Neutrophil (primary cell): Measurements from ENCODE around the gene CALN1.

ENCODE experiments used
- H3K27ac ChIP-seq: fragments of 200-600 bp; sonication (generic); 2 replicates; pipeline ENCODE4 v1.5.1; 2016; ENCODE audit warnings: mild to moderate bottlenecking, moderate library complexity
- H3K27me3 ChIP-seq: fragments of 200-600 bp; sonication (generic); 2 replicates; pipeline ENCODE4 v1.6.0; 2016; ENCODE audit warnings: mild to moderate bottlenecking
- H3K36me3 ChIP-seq: fragments of 200-600 bp; sonication (generic); 2 replicates; pipeline ENCODE4 v1.5.1; 2017
- H3K4me1 ChIP-seq, 2 experiments: fragments of 200-600 bp in 1 of 2; sonication (generic) in 1 of 2; 1 replicate in 1 of 2; 2 replicates in 1 of 2; pipeline versions ENCODE4 v1.5.1 to v1.6.1; 2013 to 2016; ENCODE audit warnings: low read depth in 1 of 2, low read length in 1 of 2, mild to moderate bottlenecking in 1 of 2, moderate library complexity in 1 of 2; ENCODE audit not compliant: control insufficient read depth in 1 of 2, insufficient read depth in 1 of 2
- H3K4me3 ChIP-seq, 2 experiments: fragments of 200-600 bp in 1 of 2; sonication (generic) in 1 of 2; 1 replicate in 1 of 2; 2 replicates in 1 of 2; pipeline ENCODE4 v1.5.1; 2013 to 2016; ENCODE audit warnings: low read depth in 1 of 2, low read length in 1 of 2, mild to moderate bottlenecking in 1 of 2, moderate library complexity in 1 of 2
- H3K9me3 ChIP-seq: fragments of 200-600 bp; sonication (generic); 2 replicates; pipeline ENCODE4 v1.5.1; 2016
- TF ChIP-seq, protein P1 (sequence below): fragments of 200-600 bp; sonication (generic); IDR thresholded peaks from 2 replicates; pipeline ENCODE4 v1.5.1; 2016; ENCODE audit warnings: antibody characterized with exemption

Gene CALN1

DNA sequence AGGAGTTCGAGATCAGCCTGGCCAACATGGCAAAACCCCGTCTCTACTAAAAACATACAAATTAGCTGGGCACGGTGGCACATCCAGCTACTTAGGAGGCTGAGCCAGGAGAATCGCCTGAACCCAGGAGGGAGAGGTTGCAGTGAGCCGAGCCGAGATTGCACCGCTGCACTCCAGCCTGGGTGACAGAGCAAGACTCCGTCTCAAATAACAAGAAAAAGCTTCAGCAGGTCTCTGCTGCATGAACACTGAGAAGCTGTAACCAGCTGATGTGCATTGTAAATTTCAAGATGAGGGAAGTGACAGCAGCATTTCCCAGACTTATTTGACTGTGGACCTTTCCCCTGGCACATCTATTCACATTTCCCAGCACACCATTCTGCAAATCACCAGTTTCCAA, 222.0 kb downstream of the CALN1 start:
- Histone ChIP-seq H3K27ac (no peak overlapping the region), H3K36me3 (no peaks in the 10 kb centered on the region), H3K4me1 (no peaks in the 10 kb centered on the region), H3K27me3 (no peaks in the 10 kb centered on the region), H3K9me3 (no peaks in the 10 kb centered on the region), H3K4me3 (no peak overlapping the region)
- TF ChIP-seq, protein P1, sequence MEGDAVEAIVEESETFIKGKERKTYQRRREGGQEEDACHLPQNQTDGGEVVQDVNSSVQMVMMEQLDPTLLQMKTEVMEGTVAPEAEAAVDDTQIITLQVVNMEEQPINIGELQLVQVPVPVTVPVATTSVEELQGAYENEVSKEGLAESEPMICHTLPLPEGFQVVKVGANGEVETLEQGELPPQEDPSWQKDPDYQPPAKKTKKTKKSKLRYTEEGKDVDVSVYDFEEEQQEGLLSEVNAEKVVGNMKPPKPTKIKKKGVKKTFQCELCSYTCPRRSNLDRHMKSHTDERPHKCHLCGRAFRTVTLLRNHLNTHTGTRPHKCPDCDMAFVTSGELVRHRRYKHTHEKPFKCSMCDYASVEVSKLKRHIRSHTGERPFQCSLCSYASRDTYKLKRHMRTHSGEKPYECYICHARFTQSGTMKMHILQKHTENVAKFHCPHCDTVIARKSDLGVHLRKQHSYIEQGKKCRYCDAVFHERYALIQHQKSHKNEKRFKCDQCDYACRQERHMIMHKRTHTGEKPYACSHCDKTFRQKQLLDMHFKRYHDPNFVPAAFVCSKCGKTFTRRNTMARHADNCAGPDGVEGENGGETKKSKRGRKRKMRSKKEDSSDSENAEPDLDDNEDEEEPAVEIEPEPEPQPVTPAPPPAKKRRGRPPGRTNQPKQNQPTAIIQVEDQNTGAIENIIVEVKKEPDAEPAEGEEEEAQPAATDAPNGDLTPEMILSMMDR: no peak

DNA sequence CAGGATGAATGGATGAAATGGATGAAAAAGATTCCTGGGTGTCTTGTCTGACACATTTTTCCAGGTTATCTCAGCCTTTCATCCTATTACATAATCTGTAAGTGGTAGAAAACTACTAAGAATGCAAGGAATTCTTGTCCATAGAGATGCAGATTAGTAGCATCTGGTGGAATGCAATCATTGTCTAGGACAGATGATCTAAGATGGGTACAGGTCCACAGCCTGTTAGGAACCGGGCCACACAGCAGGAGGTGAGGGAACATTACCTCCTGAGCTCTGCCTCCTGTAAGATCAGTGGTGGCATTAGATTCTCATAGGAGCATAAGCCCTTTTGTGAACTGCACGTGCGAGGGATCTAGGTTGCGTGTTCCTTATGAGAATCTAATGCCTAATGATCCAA, 225.0 kb downstream of the CALN1 start:
- no peaks in the 10 kb centered on the region for H3K36me3 ChIP-seq
- no peaks in the 10 kb centered on the region for H3K27me3 ChIP-seq
- H3K27ac ChIP-seq: no peak overlapping the region
- no peak overlapping the region for H3K4me3 ChIP-seq
- no peaks in the 10 kb centered on the region for H3K9me3 ChIP-seq
- no peaks in the 10 kb centered on the region for H3K4me1 ChIP-seq
- TF ChIP-seq, protein P1: no peak

DNA sequence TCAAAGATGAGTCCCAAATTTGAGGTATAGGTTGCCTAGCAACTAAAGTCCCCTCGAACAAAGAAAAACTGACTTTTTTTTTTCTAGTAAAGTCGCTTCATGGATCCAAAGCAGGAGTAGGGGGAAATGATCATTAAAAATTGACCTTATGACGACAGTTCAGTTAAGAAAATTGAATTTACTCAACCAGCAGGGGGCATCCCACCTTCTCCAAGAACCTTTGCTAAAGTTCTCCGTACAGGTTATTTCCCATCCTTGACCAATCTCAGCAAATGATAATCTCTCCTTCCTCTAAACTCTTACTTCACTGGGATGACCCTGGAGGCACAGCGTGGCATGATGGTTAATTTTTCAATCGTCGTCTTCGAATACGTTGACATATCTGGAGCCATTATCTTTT, 228.3 kb downstream of the CALN1 start:
- H3K27ac ChIP-seq: no peak overlapping the region
- H3K4me3 ChIP-seq: no peak overlapping the region
- H3K27me3 ChIP-seq: no peaks in the 10 kb centered on the region
- H3K36me3 ChIP-seq: no peaks in the 10 kb centered on the region
- H3K4me1 ChIP-seq: no peaks in the 10 kb centered on the region
- no peaks in the 10 kb centered on the region for H3K9me3 ChIP-seq
- TF ChIP-seq, protein P1: no peak

DNA sequence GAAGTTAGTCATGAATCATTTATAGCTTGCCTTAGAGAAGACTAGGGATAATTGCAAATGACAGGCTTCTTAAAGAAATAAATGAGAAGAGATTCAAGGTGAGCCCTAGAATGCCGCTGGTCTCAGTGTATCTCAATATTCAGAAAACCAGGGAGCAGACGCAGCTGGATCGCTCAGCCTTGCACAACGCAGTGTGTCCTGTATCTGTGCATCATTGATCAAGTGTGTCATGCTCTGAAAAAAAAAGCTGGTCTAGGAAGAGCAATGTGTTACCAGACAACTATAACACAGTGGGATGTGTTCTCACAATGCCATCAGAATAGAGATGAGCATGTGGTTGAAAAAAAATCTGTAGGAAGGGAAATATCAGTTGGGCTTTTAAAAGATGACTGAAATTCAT, 230.1 kb downstream of the CALN1 start:
- no peak overlapping the region for H3K27ac ChIP-seq
- no peaks in the 10 kb centered on the region for H3K4me1 ChIP-seq
- no peaks in the 10 kb centered on the region for H3K36me3 ChIP-seq
- H3K27me3 ChIP-seq: no peaks in the 10 kb centered on the region
- TF ChIP-seq, protein P1: no peak
- no peaks in the 10 kb centered on the region for H3K9me3 ChIP-seq
- no peak overlapping the region for H3K4me3 ChIP-seq

DNA sequence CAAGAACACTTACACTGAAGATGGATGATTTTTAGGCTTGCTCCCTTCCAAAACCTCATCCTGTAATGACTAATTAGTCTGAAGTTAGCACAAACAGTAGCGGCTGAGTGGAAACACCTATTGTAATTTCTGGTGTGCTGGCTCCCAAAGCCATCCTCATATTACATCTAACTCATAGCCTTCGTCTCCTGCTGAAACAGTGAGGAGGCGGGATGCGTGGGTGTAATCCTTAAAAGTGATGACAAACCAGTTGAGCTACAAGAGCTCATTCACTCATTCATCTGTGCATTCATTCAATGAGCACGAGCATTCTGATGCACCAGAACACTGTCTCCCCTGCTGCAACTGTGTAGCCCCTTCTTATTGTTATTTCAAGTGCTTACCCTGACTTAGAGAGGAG, 235.3 kb downstream of the CALN1 start:
- TF ChIP-seq, protein P1: no peak
- Histone ChIP-seq H3K4me3 (no peak overlapping the region), H3K36me3 (no peaks in the 10 kb centered on the region), H3K4me1 (no peaks in the 10 kb centered on the region), H3K27ac (no peak overlapping the region), H3K27me3 (no peaks in the 10 kb centered on the region), H3K9me3 (no peaks in the 10 kb centered on the region)

DNA sequence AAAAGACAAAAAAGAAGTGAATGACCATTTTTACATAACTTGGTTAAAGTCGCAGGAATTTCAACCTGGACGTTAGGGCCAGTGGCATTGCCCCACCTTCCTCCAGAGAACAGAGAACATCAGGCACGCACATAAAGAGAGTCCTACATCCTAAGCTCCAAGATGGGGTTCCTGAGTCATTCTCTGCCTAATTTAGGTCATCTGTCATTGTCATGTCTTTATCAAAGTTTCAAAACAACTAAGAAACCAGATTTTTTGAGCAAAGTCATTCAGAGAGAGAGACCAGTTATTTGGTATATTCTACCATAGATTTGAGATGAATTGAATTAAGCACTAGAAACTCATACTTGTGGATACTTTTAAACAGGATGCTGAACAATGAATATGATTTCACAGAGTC, 241.7 kb downstream of the CALN1 start:
- Histone ChIP-seq H3K27ac (no peak overlapping the region), H3K27me3 (no peaks in the 10 kb centered on the region), H3K36me3 (no peaks in the 10 kb centered on the region), H3K4me3 (no peak overlapping the region), H3K9me3 (no peaks in the 10 kb centered on the region), H3K4me1 (no peaks in the 10 kb centered on the region)
- TF ChIP-seq, protein P1: no peak
